ENCODE results near the gene SELENON.

SELENON gene, protein sequence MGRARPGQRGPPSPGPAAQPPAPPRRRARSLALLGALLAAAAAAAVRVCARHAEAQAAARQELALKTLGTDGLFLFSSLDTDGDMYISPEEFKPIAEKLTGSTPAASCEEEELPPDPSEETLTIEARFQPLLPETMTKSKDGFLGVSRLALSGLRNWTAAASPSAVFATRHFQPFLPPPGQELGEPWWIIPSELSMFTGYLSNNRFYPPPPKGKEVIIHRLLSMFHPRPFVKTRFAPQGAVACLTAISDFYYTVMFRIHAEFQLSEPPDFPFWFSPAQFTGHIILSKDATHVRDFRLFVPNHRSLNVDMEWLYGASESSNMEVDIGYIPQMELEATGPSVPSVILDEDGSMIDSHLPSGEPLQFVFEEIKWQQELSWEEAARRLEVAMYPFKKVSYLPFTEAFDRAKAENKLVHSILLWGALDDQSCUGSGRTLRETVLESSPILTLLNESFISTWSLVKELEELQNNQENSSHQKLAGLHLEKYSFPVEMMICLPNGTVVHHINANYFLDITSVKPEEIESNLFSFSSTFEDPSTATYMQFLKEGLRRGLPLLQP
- total RNA-seq: 8.5 to 19.3 (median 14.8) reads per million in 4 experiments

DNA sequence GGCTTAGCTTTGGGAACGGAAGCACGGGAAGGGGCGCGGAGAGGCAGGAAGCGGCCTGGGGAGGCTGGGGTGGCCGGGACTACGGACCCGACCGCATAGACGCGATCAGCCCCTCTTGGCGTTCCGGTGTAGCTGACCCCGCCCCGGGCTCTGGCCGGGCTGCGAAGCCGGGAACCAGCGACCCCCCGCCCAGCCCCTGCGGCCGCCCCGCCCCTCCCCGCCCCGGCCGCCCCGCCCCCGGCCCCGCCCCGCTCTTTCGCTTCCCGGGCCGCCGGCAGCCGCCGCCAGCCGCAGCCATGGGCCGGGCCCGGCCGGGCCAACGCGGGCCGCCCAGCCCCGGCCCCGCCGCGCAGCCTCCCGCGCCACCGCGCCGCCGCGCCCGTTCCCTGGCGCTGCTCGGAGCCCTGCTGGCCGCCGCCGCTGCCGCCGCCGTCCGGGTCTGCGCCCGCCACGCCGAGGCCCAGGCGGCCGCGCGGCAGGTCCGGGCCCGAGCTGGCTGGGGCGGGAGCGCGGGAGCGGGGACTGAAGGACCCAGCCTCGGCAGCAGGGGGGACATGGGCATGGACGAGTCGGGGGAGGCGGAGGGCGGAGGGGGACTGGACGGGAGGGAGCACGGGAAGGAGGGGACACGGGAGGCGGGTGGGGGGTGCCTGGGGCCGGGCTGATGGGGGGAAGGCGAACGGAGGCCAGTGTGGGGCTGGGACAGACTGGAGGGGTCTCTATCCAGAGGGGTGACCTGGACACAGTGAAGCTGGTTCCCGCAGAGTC is at the start of gene SELENON:
Gene SELENON (plus strand): TSS at position 259 of the 768 bp plus-strand sequence. CDS start 38 bp downstream, at position 297.
- peak; percentile 14 for DNase-seq

DNA sequence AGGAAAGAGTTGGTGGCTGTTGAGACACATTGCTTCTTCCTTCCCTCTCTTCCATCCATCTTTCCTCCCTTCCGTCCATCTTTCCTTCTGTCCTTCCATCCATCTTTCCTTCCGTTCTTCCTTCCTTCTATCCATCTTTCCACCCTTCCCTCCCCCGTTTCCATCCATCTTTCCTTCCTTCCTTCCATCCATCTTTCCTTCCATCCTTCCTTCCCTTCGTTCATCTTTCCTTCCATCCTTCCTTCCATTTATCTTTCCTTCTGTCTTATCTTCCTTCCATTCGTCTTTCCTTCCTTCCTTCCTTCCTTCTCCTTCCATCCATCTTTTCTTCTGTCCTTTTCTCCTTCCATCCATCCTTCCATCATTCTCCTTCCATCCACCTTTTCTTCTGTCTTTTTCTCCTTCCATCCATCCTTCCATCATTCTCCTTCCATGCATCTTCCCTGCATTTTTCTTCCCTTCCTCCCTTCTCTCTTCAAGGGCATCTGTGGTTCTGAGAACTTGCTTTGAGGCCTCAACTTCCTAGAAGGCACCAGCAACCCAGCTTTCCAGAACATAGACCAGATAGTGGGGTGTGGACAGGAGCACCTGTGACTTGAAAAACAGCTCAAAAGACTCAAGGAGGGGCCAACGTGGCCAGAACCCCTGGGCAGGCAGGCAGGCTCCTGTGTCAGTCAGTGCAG is 48.9 kb upstream of the SELENON start:
- no peak for DNase-seq

DNA sequence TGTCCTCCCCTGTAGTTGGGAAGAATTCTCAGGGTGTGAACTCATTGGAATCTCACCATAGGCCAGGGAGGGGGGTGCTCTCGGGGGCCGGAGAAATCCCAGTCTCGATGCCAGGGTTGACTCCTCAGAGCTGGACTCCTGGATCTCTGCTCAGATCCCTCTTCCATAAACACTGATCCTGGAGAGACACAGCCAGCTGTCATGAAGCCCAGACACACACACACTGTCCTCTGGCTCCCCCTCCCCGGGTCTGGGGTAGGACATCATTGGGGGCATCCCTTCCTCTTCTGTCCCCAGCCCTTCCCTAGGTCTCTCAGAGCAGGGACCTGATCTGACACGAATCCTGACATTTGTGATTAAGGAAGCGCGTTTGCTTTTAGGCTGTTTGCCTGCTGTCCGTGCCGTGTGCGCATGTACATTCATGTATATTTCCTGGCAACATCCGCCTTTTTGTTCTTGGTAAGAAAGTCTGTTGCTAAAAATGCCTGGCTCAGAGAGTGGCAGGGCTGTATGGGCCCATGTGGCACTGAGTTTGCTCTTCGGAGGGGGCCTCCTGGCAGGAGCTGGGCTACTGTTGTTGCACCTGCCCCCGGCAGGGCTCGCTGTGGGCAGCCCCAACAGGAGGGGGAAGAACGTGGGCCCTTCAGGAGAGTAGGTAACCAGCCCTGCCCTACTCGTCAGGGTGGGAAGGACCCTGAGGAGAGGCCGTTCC is 45.4 kb upstream of the SELENON start:
- DNase-seq: no peak

DNA sequence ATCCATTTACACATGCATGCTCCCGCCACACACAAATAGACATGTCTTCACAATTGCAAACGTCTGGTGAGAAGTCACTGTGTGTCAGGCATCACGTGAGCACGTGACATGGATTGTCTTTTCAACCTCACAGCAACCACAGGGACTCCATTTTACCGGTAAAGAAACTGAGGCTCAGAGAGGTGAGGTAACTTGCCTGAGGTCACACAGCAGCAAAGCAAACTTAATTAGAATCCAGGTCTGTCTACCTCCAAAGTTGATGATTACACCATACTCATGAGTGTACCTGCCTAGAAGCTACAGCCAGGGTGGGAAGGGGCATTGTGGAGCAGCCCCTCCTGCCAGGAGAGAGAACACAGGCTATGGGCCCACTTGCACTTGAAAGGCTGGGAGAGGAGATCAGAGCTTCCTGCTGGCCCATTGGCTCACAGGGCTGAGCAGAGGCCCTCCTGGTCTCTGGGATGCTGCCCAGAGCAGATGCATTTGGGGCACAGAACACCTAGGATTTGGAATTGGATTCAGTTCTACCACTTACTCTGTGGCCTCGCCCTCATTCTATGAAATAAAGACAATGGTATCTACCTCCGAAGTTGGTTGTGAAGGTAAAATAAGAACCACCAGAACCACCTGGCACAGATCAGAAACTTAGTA is 44.4 kb upstream of the SELENON start:
- DNase-seq: no peak

DNA sequence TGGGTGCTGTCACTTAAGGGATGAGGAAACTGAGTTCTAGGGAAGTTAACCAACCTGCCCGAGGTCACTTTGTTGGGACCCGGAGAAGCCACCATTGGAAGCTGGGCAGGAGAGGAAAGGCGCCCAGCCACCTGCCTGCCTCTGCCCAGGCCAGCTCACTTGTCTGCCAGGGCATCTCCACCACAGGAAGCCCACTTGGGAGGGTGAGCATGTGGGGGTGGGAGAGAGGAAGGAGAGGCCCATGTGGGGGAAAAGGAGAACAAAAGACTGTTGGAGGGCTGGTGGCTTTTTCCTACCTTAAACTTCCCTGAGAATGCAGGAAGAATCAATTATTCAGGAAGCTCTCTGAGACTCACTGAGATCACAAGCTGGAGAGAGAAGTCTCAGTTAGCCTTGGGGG is 43.8 kb upstream of the SELENON start:
- no peak for DNase-seq

DNA sequence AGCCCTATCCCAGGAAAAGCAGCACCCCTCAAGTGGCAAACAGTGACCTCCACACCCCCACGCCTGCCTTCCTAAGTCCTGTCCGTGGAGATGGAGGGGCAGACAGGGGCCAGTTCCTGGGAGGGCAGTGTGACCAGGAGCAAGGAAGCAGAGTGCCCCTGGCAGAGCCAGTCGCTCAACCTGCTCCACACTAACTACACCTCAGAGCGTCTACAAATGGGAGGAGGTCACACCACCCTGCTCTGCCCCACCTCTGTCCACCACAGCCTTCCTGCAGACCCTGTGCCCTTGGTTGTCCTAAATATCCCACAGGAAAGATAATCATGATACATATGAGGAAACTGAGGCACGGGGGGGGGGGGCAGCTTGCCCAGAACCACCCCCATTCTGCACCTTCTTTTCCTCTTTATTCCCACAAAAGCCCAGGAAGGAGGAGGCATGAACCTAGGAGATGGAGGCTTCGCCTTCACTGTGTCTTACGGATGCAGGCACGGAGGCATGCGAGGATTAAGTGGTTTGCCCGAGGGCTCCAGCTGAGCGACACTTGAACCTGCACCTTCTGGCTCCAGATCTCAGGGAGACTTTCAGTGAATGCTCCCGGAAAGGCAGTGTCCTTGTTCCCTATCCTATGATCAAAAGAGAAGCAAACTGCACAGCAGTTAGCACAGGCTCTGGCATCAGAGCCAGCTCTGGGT is 42.7 kb upstream of the SELENON start:
- no peak for DNase-seq

DNA sequence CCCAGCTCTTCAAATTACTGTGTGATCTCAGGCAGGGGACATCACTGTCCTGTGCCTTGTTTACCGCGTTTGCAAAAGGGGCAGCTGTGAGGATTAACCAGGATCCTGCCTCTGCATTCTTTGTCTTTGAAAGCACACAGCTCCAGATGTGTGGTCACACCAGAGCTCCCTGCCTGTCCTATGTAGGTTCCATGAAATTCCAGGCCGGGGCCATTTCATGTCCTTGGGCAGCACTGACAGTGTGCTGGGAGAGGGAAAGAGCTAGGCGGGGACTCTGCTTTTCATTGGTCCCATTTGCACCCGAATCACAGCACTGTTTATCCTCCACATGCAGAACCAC is 42.2 kb upstream of the SELENON start:
- DNase-seq: no peak

DNA sequence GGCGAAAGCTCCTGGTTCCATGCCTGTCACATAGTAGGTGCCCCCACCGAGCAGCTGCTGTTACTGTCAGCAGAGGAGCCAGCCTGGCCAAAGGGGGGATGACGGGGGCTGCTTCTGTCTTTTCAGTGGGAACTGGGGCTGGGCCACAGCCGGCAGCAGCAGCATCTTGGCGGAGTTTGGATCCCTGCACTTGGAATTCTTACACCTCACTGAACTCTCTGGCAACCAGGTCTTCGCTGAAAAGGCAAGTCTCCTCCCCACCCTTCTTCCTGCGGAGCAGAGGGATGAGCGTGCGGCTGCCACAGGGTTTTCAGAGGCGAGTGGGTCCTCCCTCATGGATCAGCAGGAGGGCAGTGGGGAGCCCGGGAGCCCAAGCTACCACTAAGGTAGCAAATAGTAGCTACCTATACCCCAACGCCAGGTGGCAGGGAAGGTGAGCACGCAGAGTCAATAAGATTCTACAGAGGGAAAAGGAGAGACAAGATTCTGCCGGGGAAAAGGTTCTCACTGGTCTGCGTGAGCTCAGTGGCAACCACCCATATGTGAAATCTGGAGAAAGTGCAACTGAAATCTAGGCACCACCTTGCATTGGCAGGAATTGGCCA is 41.4 kb upstream of the SELENON start:
- no peak for DNase-seq

DNA sequence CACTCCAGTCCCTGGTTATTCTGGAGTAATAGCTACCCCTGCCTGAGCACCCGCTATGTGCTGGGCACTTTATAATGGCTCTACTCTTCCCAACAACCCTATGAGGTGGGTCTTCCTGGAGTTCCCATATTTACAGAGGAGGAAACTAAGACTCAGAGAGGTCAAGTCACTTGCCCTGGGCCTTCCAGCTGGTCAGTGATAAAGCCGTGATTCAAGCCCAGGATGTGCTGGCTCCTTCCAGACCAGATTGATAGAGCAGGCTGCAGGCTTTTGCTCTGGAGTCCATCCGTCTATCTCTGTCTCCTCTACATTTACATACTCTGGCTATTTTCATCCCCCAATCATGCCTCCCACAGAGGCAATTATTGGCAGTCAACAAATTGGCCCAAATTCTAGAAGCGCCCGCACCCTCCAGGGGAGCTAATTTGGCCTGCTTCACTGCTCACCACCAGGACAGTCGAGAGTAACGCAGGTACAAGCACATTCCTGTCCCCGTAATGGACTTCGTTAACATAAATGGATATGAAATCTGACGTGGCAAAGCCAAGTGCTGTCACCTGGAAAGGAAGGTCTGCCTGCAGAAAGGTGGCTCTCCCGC is 39.8 kb upstream of the SELENON start:
- DNase-seq: no peak

DNA sequence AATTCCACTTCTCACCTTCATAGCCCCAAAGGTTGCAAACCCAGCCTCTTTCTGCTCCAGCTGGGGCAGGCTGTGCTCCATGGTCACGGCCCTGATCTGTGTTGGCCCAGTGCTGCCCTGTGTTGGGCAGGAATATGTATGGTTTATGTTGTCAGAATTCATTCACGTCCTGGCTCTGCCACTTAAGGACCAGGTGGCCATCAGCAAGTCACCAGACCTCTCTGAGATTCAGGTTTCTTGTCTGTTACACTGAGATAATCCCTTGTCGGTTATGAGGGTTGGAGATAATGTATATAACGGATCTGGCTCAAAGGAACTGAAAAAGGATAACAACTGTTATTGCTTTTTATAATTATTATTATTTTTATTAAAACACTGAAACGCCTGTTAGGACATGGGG is 39.1 kb upstream of the SELENON start:
- no peak for DNase-seq

DNA sequence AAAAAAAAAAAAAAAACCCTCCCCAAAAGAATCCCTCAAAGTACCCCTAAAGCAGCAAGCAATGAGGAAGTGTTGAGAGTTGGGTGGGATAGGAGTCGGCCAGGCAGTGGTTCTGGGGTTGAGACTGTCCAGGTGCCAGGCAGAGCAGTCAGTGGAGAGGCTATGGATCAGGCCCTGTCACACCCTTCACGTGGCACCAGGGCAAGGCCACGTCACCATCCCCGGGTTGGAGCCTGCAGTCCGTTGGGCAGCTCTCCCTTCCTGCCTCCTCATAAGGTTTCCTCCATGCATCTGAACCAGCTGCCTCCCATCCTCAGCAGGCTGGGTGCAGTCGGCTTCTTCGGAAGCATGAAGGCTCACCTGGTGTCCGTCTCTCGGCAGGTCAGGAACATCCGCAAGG is 36.5 kb upstream of the SELENON start:
- no peak for DNase-seq

DNA sequence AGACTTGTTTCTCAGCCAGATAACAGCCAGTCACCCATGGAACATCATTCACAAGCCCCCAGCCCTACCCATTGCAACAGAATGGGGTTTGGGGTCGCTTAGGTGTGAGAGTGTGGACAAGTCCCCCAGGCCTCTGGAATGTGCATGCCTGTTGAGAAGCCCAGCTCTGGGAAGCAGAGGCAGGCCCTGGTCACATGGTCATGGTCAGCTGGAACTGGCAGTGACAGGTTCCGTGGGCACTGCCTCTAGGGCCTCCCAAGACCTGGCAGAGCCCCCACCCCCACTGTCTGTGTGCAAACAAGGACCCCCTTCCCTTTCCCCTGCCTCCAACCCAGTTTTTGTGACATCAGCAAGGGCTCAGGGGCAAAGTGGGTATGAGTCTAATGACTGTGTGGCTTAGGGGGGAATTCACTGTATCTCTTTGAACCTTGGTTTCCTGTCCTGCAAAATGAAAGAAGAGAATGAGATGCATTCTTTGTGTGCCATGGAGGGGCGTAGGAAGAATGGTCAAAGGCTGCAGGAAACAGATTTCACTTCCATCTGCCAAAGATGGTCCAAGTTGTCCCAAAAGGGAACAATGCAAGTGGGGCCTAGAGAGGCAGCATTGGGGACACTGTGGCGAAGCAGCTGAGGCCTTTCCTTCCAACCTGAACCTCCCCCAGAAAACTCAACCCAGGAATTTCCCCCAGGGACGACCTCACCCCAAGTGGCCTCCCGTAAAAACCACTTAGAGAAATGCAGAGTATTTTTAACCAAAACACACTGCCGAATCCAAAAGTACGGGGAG is 34.7 kb upstream of the SELENON start:
- no peak for DNase-seq

DNA sequence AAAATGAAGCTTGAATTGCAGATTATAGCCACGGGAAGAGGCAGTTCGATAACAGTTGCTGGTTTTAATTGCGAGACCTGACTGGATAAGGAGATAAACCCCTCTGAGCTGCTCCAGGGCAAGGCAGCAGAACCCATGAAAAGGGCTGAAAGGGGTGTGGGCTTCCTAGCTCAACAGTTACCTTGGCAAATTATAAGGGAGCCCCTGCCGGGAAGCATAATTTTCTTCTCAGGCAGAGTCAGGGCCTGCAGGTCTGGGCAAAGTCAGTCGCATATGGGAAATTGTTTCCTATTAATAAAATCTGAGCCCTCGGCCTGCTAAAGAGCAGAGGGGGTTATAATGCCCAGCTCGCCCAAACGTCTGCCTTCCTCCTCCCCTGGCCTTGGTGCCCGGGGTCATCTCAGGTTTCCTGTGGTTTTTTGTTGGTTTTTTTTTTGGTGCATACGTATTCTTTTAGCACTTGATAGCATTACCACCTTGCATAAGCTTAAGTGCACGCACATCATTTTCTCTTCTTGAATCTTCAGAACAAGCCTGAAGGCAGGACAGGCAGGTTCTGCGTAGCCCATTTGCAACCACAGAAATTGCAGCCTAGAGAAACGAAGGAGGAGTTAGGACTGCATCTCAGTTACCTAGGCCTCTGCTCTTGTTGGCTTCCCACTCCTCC is 33.9 kb upstream of the SELENON start:
- DNase-seq: no peak

DNA sequence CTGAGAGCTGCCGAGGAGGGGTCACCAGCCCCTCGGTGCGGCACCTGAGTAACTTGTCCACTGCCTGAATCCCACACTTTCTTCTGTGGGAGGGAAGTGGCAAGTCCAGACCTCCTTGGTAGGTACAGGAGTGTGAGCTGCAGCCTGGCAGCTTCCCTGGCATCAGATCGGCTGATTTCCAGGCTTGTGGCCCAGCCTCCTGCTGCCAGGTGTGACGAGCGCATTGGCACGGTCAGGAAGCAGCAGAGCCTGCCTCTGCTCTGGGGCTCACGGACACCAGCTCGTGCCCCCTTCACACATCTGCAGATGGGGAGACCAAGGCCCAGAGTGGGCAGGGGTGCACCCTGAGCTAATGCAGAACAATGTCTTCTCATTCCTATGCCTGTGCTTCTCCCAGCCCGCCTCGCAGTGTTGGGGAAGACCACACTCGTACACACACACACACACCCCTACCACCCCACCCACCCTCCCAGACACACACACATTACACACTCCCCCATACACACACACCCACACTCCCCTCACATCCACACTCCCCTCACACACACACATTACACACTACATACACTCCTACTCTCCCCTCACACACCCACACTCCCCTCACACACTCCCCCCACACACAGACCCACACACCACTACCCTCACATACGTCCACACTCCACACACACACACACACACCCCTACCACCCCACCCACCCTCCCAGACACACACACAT is 33.1 kb upstream of the SELENON start:
- no peak for DNase-seq

DNA sequence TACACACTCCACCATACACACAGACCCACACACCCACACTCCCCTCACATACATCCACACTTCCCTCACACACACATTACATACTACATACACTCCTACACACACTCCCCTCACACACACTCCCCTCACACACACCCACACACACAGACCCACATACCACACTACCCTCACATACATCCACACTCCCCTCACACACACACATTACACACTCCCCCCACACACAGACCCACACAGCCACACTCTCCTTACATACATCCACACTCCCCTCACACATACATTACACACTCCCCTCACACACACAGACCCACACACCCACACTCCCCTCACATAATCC is 32.6 kb upstream of the SELENON start:
- DNase-seq: no peak

DNA sequence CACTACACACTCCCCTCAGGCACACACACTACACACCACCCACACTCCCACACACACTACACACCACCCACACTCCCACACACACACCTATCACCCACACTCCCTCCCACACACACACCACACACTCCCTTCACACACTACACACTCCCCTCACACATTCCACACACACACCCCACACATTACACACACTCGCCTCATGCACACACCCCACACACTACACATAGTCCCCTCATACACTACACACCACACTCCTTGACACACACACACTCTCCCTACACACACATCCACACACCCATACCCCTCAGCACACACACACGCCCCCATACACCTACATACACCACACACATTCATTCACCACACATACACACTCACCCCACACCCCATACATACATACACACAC is 31.0 kb upstream of the SELENON start:
- DNase-seq: no peak

DNA sequence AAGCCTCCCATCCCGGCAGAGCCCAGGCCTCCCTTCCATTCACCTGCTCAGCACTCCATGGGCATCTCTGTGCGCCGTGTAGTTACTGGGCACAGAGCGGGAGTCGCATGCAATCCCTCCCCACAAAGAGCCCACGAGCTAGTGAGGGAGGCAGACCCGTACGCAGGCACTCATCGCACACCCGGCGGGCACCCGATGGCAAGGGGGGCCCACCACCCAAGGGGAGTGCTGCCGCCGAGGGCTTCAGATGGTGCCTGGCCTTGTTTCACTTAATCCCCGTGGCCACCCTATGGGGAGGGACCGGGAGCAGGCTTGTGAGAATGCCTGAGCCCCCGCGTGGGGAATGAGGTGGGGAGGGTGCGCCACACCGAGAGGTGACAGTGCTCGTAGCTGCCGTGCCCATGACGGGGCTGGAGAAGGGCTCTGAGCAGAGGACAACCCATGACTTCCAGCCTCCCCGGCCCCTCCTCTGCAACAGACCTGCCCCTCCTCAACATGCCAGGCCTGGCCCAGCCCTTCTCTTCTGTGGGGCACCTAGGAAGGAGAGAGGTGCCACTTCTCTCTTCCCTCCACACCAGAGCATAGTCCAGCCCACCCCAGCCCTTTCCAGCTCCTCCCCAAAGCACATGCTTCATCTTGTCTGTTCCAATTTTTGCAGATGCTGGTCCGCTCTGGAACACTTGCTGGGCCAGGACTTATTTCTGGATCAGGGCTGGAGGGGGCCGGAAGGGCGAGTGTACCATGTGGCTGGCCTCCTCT is 30.2 kb upstream of the SELENON start:
- no peak for DNase-seq

Data from effector CD8-positive, alpha-beta T cell (primary cell).